Stimulated activated CD4-positive, alpha-beta T cell treated with anti-CD3 and anti-CD28 coated beads, Interleukin-2, amount 100 ng/mL, for 24 hours (primary cell): Measurements from ENCODE around the gene PIGU.
"Not testable (repeated sequence)": the region's sequence is repeated elsewhere in the genome, so short reads cannot be mapped to it uniquely, and the experiment has no call there.

Experiments
- DNase-seq, 2 donors: peaks; one replicate each; pipeline ENCODE4 v3.0.0-alpha.2; 2020

PIGU gene

GRCh38 chr20:34529742-34530141 is 147.2 kb downstream of the PIGU start:
- DNase-seq: no peak

- DNase-seq: no peak
These were observed 148.0 kb downstream of the PIGU start for GRCh38 chr20:34528921-34529297.

- DNase-seq: no peak
These were observed 149.9 kb downstream of the PIGU start for GRCh38 chr20:34527016-34527415.

GRCh38 chr20:34526466-34526865 is 150.4 kb downstream of the PIGU start:
- no peak for DNase-seq

GRCh38 chr20:34525709-34526416 is 151.0 kb downstream of the PIGU start:
- no peak for DNase-seq

GRCh38 chr20:34525342-34525708 is 151.6 kb downstream of the PIGU start:
- DNase-seq: no peak

- peak in 1 of 2 donors; percentile 4 for DNase-seq
These were observed 152.5 kb downstream of the PIGU start for GRCh38 chr20:34524426-34524825.

- DNase-seq: peak; percentile 58 to 64
These were observed 153.7 kb downstream of the PIGU start for GRCh38 chr20:34522969-34523871.

GRCh38 chr20:34519841-34520240 is 157.1 kb downstream of the PIGU start:
- DNase-seq: not testable (repeated sequence)

GRCh38 chr20:34518863-34519262 is 158.0 kb downstream of the PIGU start:
- DNase-seq: not testable (repeated sequence)

- DNase-seq: no peak
These were observed 159.8 kb downstream of the PIGU start for GRCh38 chr20:34517114-34517505.

GRCh38 chr20:34516247-34517113 is 160.4 kb downstream of the PIGU start, which contains the start of gene DYNLRB1:
Gene DYNLRB1 (plus strand): TSS chr20:34516422. CDS start chr20:34516459, 37 bp downstream.
- DNase-seq: peak; percentile 97

- DNase-seq: peak; percentile 69 to 70
These were observed 161.2 kb downstream of the PIGU start for GRCh38 chr20:34515484-34516246.

GRCh38 chr20:34514897-34515483 is 161.9 kb downstream of the PIGU start:
- DNase-seq: no peak

GRCh38 chr20:34514034-34514433 is 162.9 kb downstream of the PIGU start:
- not testable (repeated sequence) for DNase-seq

- DNase-seq: no peak
These were observed 163.9 kb downstream of the PIGU start for GRCh38 chr20:34512955-34513419.

GRCh38 chr20:34512266-34512954 is 164.5 kb downstream of the PIGU start:
- no peak for DNase-seq

GRCh38 chr20:34511891-34512265 is 165.0 kb downstream of the PIGU start:
- DNase-seq: no peak

GRCh38 chr20:34510575-34510974 is 166.3 kb downstream of the PIGU start:
- DNase-seq: no peak
